ENCODE results near the gene PLA2G4E. TPM values are rescaled to one million over a fixed set of nuclear protein-coding genes. Genes with fewer than 3 reads are reported as not detected.

The PLA2G4E gene
- total RNA-seq, 4 donors from 2014 or later: not detected

GRCh38 chr15:41951571-41951970 is 69.3 kb downstream of the PLA2G4E start:
- H3K36me3 ChIP-seq: no peaks in the 10 kb centered on the region
- no peak overlapping the region for H3K4me3 ChIP-seq
- H3K9me3 ChIP-seq: no peaks in the 10 kb centered on the region
- in situ Hi-C loops (cut with MboI; ENCODE audit: low sequenced_read_pairs in 4 of 4) (no loop called here), intact Hi-C loops (cut with DNase I; ENCODE audit: low total_unique reads) (no loop called here)
- no peaks in the 10 kb centered on the region for H3K27me3 ChIP-seq
- H3K27ac ChIP-seq: peak overlapping the region in 3 of 4 donors; percentile 34 to 45 (median 34)
- peaks cover 0 to 11% of the 10 kb centered on the region in 2 donors for H3K4me1 ChIP-seq
- TF ChIP-seq POLR2A (IDR thresholded peaks at IDR 0.05) (no peak), CTCF (IDR thresholded peaks at IDR 0.05 in 4 of 5, conservative IDR thresholded peaks at IDR 0.05 in 1 of 5) (no peak)
- no peak for ATAC-seq
- DNase-seq: no peak

GRCh38 chr15:41950489-41950888 is 70.4 kb downstream of the PLA2G4E start:
- Histone ChIP-seq H3K4me1 (peaks cover 0 to 11% of the 10 kb centered on the region in 2 donors), H3K27me3 (no peaks in the 10 kb centered on the region), H3K36me3 (no peaks in the 10 kb centered on the region), H3K4me3 (no peak overlapping the region), H3K9me3 (no peaks in the 10 kb centered on the region), H3K27ac (peak overlapping the region in 3 of 4 donors; percentile 34 to 52 (median 39))
- DNase-seq: no peak
- in situ Hi-C loops (cut with MboI; ENCODE audit: low sequenced_read_pairs in 4 of 4): no loop called here
- TF ChIP-seq CTCF (IDR thresholded peaks at IDR 0.05 in 4 of 5, conservative IDR thresholded peaks at IDR 0.05 in 1 of 5) (no peak), POLR2A (IDR thresholded peaks at IDR 0.05) (no peak)
- intact Hi-C loops (cut with DNase I; ENCODE audit: low total_unique reads): no loop called here
- peak; percentile 42 to 57 for ATAC-seq

GRCh38 chr15:41950127-41950483 is 70.7 kb downstream of the PLA2G4E start:
- DNase-seq: no peak
- H3K27ac ChIP-seq: peak overlapping the region in 3 of 4 donors; percentile 34 to 52 (median 39)
- TF ChIP-seq POLR2A (IDR thresholded peaks at IDR 0.05) (no peak), CTCF (IDR thresholded peaks at IDR 0.05 in 4 of 5, conservative IDR thresholded peaks at IDR 0.05 in 1 of 5) (no peak)
- no peaks in the 10 kb centered on the region for H3K36me3 ChIP-seq
- no peaks in the 10 kb centered on the region for H3K27me3 ChIP-seq
- H3K9me3 ChIP-seq: no peaks in the 10 kb centered on the region
- in situ Hi-C loops (cut with MboI; ENCODE audit: low sequenced_read_pairs in 4 of 4): no loop called here
- intact Hi-C loops (cut with DNase I; ENCODE audit: low total_unique reads): no loop called here
- no peak overlapping the region for H3K4me3 ChIP-seq
- peaks cover 0 to 11% of the 10 kb centered on the region in 2 donors for H3K4me1 ChIP-seq
- ATAC-seq: no peak

- Histone ChIP-seq H3K4me1 (peaks cover 0 to 11% of the 10 kb centered on the region in 2 donors), H3K27ac (peak overlapping the region in 3 of 4 donors; percentile 34 to 54 (median 52))
Measured at GRCh38 chr15:41949401-41950126, 71.3 kb downstream of the PLA2G4E start.

More at GRCh38 chr15:41949401-41950126, 71.3 kb downstream of the PLA2G4E start:
- TF ChIP-seq CTCF (IDR thresholded peaks at IDR 0.05 in 4 of 5, conservative IDR thresholded peaks at IDR 0.05 in 1 of 5) (no peak), POLR2A (IDR thresholded peaks at IDR 0.05) (no peak)
- no peak for DNase-seq
- Histone ChIP-seq H3K4me3 (no peak overlapping the region), H3K9me3 (no peaks in the 10 kb centered on the region), H3K27me3 (no peaks in the 10 kb centered on the region), H3K36me3 (no peaks in the 10 kb centered on the region)
- no peak for ATAC-seq
- intact Hi-C loops (cut with DNase I; ENCODE audit: low total_unique reads): no loop called here
- in situ Hi-C loops (cut with MboI; ENCODE audit: low sequenced_read_pairs in 4 of 4): no loop called here
